Activated T-helper 9 cell treated with anti-CD3 and anti-CD28 coated beads, Interleukin-2, amount 50 U/mL, for 16 hours (primary cell): ENCODE measurements around the gene EIF4E1B.

Source experiments
- DNase-seq: peaks from one replicate; pipeline ENCODE4 v3.0.0-alpha.2; 2020; ENCODE audit warnings: low read depth

Gene EIF4E1B

GRCh38 chr5:176647030-176647842 is 16.8 kb downstream of the EIF4E1B start, which contains the start of gene TSPAN17:
Gene TSPAN17 (plus strand): TSS chr5:176647484. CDS start chr5:176647616, 132 bp downstream.
- DNase-seq: peak; percentile 98

DNA sequence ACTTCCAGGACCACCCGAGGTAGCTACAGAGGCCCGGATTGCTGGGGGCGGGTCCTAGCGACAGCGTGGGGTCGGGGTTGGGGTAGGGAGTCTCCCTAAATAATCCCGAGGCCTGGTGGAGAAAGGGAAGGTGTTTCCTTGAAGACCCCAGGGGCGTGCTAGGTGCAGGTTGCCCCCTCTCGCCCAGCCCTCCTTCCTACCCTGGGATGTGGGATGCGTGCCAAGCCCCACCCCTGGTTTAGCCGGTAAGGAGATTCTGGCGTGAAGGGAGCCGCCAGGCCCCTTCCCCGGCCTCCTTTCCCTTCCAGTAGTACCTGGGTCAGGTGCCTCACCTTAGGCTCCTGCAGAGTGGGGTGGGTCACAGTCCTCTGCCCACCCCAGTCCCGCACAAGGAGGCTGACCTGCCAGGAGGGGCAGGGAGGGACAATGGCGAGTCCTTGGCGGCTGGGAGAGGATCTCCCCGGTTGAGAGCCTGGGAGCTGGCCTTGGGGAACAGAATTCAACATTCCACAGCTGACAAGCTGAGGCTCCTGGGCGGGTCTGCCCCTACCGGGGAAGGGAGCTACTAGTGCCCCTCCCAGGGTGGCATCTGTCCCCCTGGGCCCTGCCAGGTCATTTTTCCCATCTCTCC is 17.5 kb downstream of the EIF4E1B start:
- no peak for DNase-seq

DNA sequence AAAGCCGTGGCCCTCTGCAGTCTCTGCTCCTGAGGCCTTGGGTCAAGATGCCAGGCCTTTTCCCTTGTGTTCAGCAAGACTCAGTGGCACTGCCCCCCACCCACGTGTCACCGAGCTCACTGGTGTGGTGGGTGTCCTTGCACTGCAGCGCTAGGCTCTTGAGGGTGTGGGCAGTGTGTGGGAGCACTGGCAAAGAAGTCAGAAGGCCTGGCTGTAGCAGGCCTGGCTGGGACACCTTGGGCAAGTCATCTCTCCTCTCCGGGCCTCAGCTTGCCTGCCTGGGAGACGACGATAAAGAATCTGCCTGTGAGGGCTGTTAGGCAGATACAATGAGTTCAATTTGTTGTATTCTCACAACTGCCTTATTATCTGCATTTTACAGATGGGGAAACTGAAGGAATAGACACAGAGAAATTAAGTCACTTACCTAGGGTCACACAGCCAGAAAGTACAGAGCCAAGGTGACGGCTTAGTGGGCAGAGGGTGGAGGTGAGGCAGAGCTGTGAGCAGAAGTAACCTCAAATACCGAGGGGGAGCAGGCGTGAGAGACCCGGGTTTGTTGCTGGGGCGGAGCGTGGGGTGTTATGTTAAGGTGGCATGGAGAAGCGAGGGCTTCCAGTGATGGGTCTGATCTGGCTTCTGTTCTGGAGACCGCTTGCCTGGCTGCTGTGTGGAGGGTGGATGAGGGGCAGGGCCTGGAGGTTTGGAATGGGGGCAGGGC is 18.2 kb downstream of the EIF4E1B start:
- no peak for DNase-seq

GRCh38 chr5:176650354-176650884 is 19.9 kb downstream of the EIF4E1B start:
- DNase-seq: no peak

GRCh38 chr5:176651472-176651980 is 21.1 kb downstream of the EIF4E1B start:
- DNase-seq: no peak

- DNase-seq: no peak
Measured at GRCh38 chr5:176652136-176652535, 21.7 kb downstream of the EIF4E1B start.

- DNase-seq: peak; percentile 81
Measured at GRCh38 chr5:176653401-176654385, 23.2 kb downstream of the EIF4E1B start.

DNA sequence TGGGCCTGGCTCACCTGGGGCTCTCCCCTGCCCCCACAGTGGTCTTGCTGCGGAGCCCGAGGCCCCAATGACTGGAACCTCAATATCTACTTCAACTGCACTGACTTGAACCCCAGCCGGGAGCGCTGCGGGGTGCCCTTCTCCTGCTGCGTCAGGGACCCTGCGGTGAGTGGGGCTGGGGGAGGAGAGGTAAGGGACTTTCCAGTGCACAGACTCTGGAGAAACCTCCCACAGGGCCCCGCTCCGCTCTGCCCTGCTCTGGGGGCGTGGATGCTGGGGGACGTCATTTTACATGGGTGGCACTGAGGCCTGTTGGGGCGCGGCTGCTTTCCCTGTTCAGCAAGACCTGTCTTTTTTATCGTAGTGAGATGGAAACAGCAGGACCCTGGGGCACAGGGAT is 24.4 kb downstream of the EIF4E1B start:
- DNase-seq: no peak

DNA sequence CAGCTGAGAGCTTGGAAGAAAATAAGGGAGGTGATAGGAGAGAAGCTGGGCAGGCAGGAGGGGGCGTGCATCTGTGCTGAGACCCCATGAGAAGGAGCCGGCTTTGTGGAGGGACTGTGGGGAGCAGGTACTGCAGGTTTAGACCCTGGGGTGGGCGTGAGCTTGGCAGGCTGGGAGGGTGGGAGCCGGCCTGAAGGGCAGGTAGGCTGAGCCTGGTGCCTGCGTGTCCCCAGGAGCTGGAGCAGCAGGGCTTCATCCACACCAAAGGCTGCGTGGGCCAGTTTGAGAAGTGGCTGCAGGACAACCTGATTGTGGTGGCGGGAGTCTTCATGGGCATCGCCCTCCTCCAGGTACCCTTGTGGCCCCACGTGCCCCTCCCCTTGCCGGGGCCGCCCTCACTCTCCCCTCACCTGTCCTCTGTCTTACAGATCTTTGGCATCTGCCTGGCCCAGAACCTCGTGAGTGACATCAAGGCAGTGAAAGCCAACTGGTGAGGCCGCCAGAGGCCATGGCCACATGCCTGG is 26.1 kb downstream of the EIF4E1B start:
- DNase-seq: no peak

DNA sequence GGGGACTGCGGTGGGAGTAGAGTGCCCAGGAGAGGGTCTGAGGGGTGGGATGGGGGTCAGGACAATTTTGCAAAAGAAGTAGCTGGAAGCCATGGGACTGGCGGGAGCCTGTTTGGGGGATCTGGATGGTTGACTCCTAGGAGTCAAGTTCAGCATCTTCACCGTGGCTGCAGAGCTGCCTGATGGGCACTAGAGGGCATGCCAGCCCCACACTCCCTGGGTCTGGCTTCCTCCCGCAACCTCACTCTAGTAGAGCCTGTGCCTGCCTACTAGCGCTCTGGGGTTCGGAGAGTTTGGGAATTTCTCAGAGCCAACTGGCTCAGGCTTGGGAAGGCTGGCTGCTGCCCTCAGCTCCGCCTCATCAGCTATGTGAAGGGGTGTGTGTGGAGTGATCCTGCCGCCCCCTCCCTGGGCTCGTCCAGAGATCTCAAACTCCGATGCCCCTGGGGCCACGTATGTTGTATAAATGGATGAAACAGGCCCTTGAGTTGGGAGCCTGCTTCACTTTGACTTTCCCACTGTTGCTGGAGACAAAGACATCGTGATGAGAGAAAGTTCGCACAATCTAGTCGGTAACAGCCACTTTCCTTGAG is 27.6 kb downstream of the EIF4E1B start:
- peak; percentile 40 for DNase-seq

- DNase-seq: no peak
Measured at GRCh38 chr5:176658817-176659511, 28.5 kb downstream of the EIF4E1B start.

DNA sequence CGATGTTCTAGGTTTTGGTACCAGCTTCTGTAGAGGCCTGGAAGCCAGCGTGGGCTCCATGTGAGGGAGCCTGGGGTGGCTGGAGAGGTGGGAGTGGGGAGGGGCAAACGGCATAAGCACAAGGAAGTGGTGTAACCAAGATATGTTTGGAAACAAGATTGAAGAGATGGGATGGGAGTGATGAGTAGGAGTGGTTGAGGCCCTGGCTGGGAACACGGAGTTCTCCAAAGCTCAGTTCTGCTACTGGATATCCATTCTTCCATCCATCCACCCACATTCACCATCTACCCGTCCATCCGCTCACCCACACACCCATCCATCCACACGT is 29.0 kb downstream of the EIF4E1B start:
- no peak for DNase-seq

DNA sequence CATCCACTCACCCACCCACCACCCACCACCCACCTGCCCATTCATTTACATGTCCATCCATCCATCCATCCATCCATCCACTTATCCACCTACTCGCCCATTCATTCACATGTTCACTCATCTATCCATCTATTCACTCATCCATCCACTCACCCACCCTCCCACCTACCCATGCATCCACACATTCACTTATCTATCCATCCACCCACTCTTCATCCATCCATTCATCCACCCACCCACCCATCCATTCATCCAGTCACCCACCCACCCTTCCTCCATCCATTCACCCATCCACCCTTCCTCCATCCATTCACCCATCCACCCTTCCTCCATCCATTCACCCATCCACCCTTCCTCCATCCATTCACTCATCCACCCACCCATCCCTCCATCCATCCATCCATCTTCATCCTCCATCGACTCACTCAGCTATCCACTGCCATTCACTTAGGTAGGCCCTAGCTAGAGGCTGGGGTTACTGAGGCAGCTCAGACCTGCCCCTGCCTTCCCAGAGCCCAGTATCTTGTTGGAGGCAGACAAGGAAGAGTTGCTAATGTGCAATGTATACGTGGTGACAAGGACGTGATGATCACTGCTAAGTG is 29.5 kb downstream of the EIF4E1B start:
- no peak for DNase-seq

- no peak for DNase-seq
Measured at GRCh38 chr5:176660530-176660859, 30.0 kb downstream of the EIF4E1B start.

GRCh38 chr5:176660860-176661641 is 30.6 kb downstream of the EIF4E1B start:
- DNase-seq: peak; percentile 75

DNA sequence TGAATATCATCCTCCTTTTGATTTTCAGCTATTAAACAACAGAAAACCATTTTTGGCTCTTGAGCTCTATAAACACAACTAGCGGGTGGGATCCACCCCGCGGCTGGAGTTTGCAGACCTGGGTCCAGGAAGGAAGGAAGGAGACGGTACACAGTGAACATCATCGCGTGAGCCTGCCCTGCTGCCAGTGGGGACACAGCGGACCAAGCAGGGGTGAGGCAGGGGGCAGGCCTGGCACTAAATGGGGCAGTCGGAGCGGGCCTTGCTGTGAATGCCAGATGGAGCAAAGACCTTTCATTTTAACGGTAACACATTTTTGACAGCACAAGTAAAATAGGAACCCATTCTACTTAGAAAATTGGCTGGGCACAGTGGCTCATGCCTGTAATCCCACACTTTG is 31.2 kb downstream of the EIF4E1B start:
- DNase-seq: no peak

DNA sequence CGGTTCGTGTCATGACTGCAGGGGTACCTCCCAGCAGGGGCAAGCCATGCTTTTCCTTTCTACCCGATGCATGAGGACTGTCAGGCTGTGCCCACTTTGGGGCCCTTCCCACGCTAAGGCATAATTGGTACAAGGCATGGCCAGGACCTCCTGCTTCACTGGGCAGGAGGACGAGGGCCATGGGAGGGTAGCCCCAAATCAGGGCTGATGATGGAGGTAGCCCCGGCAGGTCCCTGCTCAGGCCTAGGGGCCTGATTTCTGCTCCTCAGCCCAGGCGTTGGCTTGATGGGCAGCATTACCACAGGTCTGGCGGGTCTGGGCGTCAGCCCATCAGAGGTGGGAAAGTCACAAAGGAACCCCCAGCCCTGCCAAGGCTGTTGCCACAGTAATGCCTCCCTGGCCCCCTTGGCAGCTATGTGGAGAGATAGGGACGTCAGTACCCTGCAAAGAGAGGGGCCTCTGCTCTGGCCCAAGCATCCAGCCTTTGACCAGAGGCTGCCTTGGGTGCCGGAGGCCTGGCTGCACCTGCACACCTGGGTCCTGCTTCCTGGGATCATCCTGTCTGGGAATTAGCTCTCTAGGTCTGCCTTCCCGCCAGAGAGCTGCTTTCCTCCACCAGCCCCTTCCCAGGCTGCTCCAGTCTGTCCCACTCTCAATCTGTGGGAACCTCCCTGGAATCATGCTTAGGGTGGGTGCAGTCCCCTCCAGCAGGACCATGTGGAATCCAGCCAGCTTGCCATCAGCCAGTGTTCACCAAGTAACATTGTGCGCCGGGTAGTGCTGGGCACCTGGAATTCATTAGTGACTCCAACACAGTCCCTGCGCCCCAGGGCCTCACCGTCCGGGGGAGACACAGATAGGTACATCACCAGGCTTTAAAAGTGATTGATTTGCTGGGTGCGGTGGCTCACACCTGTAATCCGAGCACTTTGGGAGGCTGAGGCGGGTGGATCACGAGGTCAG is 32.2 kb downstream of the EIF4E1B start:
- DNase-seq: no peak

GRCh38 chr5:176663566-176663965 is 33.1 kb downstream of the EIF4E1B start:
- DNase-seq: no peak
